Endothelial cell of umbilical vein (primary cell): ENCODE results near the gene FUT8. TPM values are rescaled to one million over a fixed set of nuclear protein-coding genes. Genes with fewer than 3 reads are reported as not detected.

Source experiments
- BruUV-seq: library from RNA; stranded (reverse); fragments of 400-500 nt; replicated peaks from 2 replicates; lab custom pipeline; 2021; lab: Mats Ljungman, UMichigan
- CTCF ChIA-PET: fragments of 300-600, 350-600 bp; sonication (Branson Sonifier 250); formaldehyde crosslinking; loops from one replicate; lab custom pipeline; 2021; ENCODE audit warnings: antibody characterized with exemption, inconsistent platforms; lab: Charles Lee
- POLR2A ChIA-PET: fragments of 300-600, 350-600 bp; sonication (Branson Sonifier 250); formaldehyde crosslinking; loops from one replicate; lab custom pipeline; 2021; ENCODE audit warnings: antibody characterized with exemption, inconsistent platforms; lab: Charles Lee
- DNase-seq: peaks from one replicate; pipeline ENCODE4 v3.0.0-alpha.2; 2011; ENCODE audit warnings: low read depth, low spot score
- FAIRE-seq: peaks from 2 replicates; lab custom pipeline; 2011; peaks lifted over from hg19 to GRCh38; lab: Jason Lieb, UNC
- H2AFZ ChIP-seq: 2 replicates; pipeline ENCODE4 v1.6.0; 2012; ENCODE audit warnings: low read depth, low read length, control low read depth, inconsistent platforms
- H3K27ac ChIP-seq: 2 replicates; pipeline ENCODE4 v1.5.1; 2011; ENCODE audit warnings: low read depth, mild to moderate bottlenecking, control low read depth, low read length, moderate library complexity; ENCODE audit not compliant: insufficient read depth
- H3K27me3 ChIP-seq, 2 experiments: 2 replicates each; pipeline versions ENCODE4 v1.6.0 to v1.6.1; 2011; ENCODE audit warnings: low read length in 2 of 2, mixed read lengths in 1 of 2; ENCODE audit not compliant: control insufficient read depth in 2 of 2, insufficient read depth in 2 of 2
- H3K36me3 ChIP-seq, 2 experiments: 2 replicates in 1 of 2; 3 replicates in 1 of 2; pipeline ENCODE4 v1.5.1; 2011; ENCODE audit warnings: low read length in 2 of 2, mild to moderate bottlenecking in 1 of 2, moderate library complexity in 1 of 2; ENCODE audit not compliant: control insufficient read depth in 2 of 2, insufficient read depth in 2 of 2; ENCODE audit errors: extremely low read depth in 1 of 2
- H3K4me1 ChIP-seq: 3 replicates; pipeline ENCODE4 v1.5.1; 2011; ENCODE audit warnings: mild to moderate bottlenecking, low read length; ENCODE audit not compliant: control insufficient read depth, insufficient read depth; ENCODE audit errors: extremely low read depth
- H3K4me2 ChIP-seq: 2 replicates; pipeline ENCODE4 v1.6.1; 2011; ENCODE audit warnings: low read length, control low read depth, mixed read lengths; ENCODE audit not compliant: insufficient read depth
- H3K4me3 ChIP-seq, 3 experiments: fragments of 200-600 bp in 1 of 3; sonication (generic), shearing (Covaris generic) in 1 of 3; replicated peaks in 1 of 3; 2 replicates each; pipeline ENCODE4 v1.5.1; 2011 to 2016; ENCODE audit warnings: control low read depth in 3 of 3, low read length in 3 of 3, mild to moderate bottlenecking in 2 of 3, inconsistent platforms in 1 of 3, low read depth in 1 of 3, moderate library complexity in 1 of 3; ENCODE audit not compliant: insufficient read depth in 1 of 3
- H3K79me2 ChIP-seq: 2 replicates; pipeline ENCODE4 v1.6.0; 2012; ENCODE audit warnings: low read length, inconsistent platforms; ENCODE audit not compliant: control insufficient read depth, insufficient read depth
- H3K9ac ChIP-seq: replicated peaks from 2 replicates; pipeline ENCODE3; 2011; ENCODE audit warnings: low read length, control low read depth; ENCODE audit not compliant: insufficient read depth; ENCODE audit errors: extremely low read depth
- H3K9me1 ChIP-seq: replicated peaks from 3 replicates; pipeline ENCODE4 v1.6.0; 2011; ENCODE audit warnings: mild to moderate bottlenecking, low read length; ENCODE audit not compliant: control insufficient read depth, insufficient read depth; ENCODE audit errors: extremely low read depth
- H3K9me3 ChIP-seq: replicated peaks from 2 replicates; pipeline ENCODE4 v1.5.1; 2012; ENCODE audit warnings: low read length, inconsistent platforms; ENCODE audit not compliant: control insufficient read depth, insufficient read depth
- H4K20me1 ChIP-seq: replicated peaks from 2 replicates; pipeline ENCODE3; 2011; ENCODE audit warnings: mild to moderate bottlenecking, low read length; ENCODE audit not compliant: control insufficient read depth, insufficient read depth; ENCODE audit errors: extremely low read depth
- EZH2 ChIP-seq: IDR thresholded peaks from 2 replicates; pipeline ENCODE4 v1.6.1; 2012; ENCODE audit warnings: borderline replicate concordance, low read depth, mild to moderate bottlenecking, moderate library complexity, low read length, inconsistent platforms; ENCODE audit not compliant: severe bottlenecking
- FOS ChIP-seq: IDR thresholded peaks from 2 replicates; pipeline ENCODE4 v1.6.1; 2011; ENCODE audit warnings: mild to moderate bottlenecking, low read length, moderate library complexity, borderline replicate concordance; ENCODE audit not compliant: insufficient read depth
- GATA2 ChIP-seq: IDR thresholded peaks from 2 replicates; pipeline ENCODE4 v1.7.0; 2011; ENCODE audit warnings: low read depth, mild to moderate bottlenecking, moderate library complexity, mixed read lengths, low read length; ENCODE audit not compliant: insufficient read length, insufficient read depth
- JUN ChIP-seq: IDR thresholded peaks from 2 replicates; pipeline ENCODE4 v1.6.1; 2011; ENCODE audit warnings: borderline replicate concordance, low read depth; ENCODE audit not compliant: insufficient read length, insufficient read depth
- MAX ChIP-seq: IDR thresholded peaks from 2 replicates; pipeline ENCODE4 v1.6.1; 2011; ENCODE audit not compliant: insufficient read depth, insufficient read length
- MYC ChIP-seq: IDR thresholded peaks from one replicate; pipeline ENCODE4 v1.6.1; 2011; ENCODE audit warnings: mild to moderate bottlenecking, low read depth, low read length
- POLR2A ChIP-seq: IDR thresholded peaks from 2 replicates; pipeline ENCODE4 v1.6.1; 2012; ENCODE audit warnings: low read depth, mild to moderate bottlenecking, control low read depth, low read length
- POLR2AphosphoS5 ChIP-seq: IDR thresholded peaks from 2 replicates; pipeline ENCODE4 v1.6.1; 2012; ENCODE audit warnings: low read depth, mild to moderate bottlenecking, control low read depth, low read length, moderate library complexity; ENCODE audit not compliant: insufficient read depth
- dilution Hi-C: fragments of 300-500 bp; cut with MboI; formaldehyde crosslinking; loops from one replicate; pipeline ENCODE4 v1.15.0; 2019; ENCODE audit warnings: low sequenced_read_pairs; ENCODE audit not compliant: extremely low pct_ligation_motif_present
- intact Hi-C: fragments of 100-400 bp; cut with micrococcal nuclease; formaldehyde crosslinking; loops from one replicate; pipeline ENCODE4 v1.10.0; 2022
- polyA plus RNA-seq, 4 experiments: library from polyadenylated mRNA; depleted of rRNA in 3 of 4; stranded (reverse) in 3 of 4; unstranded in 1 of 4; fragments of >200 nt; gene quantifications; 2 replicates each; pipeline versions ENCODE4 v1.2.1 to v1.2.3, GENCODE V29; 2011 to 2012; ENCODE audit warnings: missing spikeins in 1 of 4
- total RNA-seq: library from RNA; stranded (reverse); gene quantifications from 2 replicates; pipeline ENCODE4 v1.2.3, GENCODE V29; 2021
- TF ChIP-seq, protein P1 (sequence below), 2 donors: IDR thresholded peaks; 1 replicate in 1 of 2; 2 replicates in 1 of 2; pipeline ENCODE4 v1.5.1; 2011; ENCODE audit warnings: low read length in 2 of 2, mild to moderate bottlenecking in 2 of 2, moderate library complexity in 2 of 2, control low read depth in 1 of 2, inconsistent platforms in 1 of 2, low read depth in 1 of 2; ENCODE audit not compliant: insufficient read depth in 1 of 2; ENCODE audit errors: extremely low read depth in 1 of 2

FUT8 gene
- total and polyA plus RNA-seq, 2 donors (not counting 3 experiments of a cell fraction or from before 2014, with no cell fraction given), result 16.7 to 38.8 TPM

- dilution Hi-C loops, result no loop called here
- no peaks in the 10 kb centered on the region for H3K4me1 ChIP-seq
- peaks cover 5% of the 10 kb centered on the region for H3K79me2 ChIP-seq
These were observed 78.7 kb downstream of the FUT8 start for GRCh38 chr14:65491274-65491673.

More at GRCh38 chr14:65491274-65491673, 78.7 kb downstream of the FUT8 start:
- ChIA-PET CTCF (no interaction called here), POLR2A (no interaction called here)
- no TSS peak for BruUV-seq
- H2AFZ ChIP-seq, result no peak overlapping the region
- TF ChIP-seq EZH2, result no peak
- TF ChIP-seq POLR2AphosphoS5, result no peak
- TF ChIP-seq, protein P1, sequence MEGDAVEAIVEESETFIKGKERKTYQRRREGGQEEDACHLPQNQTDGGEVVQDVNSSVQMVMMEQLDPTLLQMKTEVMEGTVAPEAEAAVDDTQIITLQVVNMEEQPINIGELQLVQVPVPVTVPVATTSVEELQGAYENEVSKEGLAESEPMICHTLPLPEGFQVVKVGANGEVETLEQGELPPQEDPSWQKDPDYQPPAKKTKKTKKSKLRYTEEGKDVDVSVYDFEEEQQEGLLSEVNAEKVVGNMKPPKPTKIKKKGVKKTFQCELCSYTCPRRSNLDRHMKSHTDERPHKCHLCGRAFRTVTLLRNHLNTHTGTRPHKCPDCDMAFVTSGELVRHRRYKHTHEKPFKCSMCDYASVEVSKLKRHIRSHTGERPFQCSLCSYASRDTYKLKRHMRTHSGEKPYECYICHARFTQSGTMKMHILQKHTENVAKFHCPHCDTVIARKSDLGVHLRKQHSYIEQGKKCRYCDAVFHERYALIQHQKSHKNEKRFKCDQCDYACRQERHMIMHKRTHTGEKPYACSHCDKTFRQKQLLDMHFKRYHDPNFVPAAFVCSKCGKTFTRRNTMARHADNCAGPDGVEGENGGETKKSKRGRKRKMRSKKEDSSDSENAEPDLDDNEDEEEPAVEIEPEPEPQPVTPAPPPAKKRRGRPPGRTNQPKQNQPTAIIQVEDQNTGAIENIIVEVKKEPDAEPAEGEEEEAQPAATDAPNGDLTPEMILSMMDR (IDR thresholded peaks at IDR 0.05; ENCODE audit: extremely low read depth in 1 of 2, insufficient read depth in 1 of 2, low read depth in 1 of 2, low read length in 2 of 2), result no peak
- no peak for TF ChIP-seq POLR2A
- no peak for TF ChIP-seq JUN
- no peak for TF ChIP-seq GATA2
- TF ChIP-seq FOS, result no peak
- TF ChIP-seq MAX, result no peak
- no peak for TF ChIP-seq MYC
- no peak overlapping the region for H3K27ac ChIP-seq
- no peak overlapping the region for H3K4me3 ChIP-seq
- no peak for DNase-seq
- intact Hi-C loops, result no loop called here
- no peak for FAIRE-seq
- no peaks in the 10 kb centered on the region for H3K9me1 ChIP-seq
- no peaks in the 10 kb centered on the region for H3K36me3 ChIP-seq
- H3K9me3 ChIP-seq, result no peaks in the 10 kb centered on the region
- no peak overlapping the region for H3K9ac ChIP-seq
- no peaks in the 10 kb centered on the region for H3K27me3 ChIP-seq
- H3K4me2 ChIP-seq, result no peak overlapping the region
- H4K20me1 ChIP-seq, result no peaks in the 10 kb centered on the region
